H9 (cell line): Measurements from ENCODE around the gene JUP. TPM values are rescaled to one million over a fixed set of nuclear protein-coding genes. Genes with fewer than 3 reads are reported as not detected.

ENCODE experiments used
- DNase-seq: peaks from one replicate; pipeline ENCODE4 v3.0.0-alpha.2; 2017
- H2AFZ ChIP-seq: one replicate; pipeline ENCODE4 v1.6.1; 2013; ENCODE audit warnings: mild to moderate bottlenecking, low read length, control low read depth, moderate library complexity
- H2AK5ac ChIP-seq: 2 replicates; pipeline ENCODE4 v1.6.1; 2013; ENCODE audit warnings: low read length, control low read depth, mixed read lengths; ENCODE audit not compliant: insufficient read length
- H2BK120ac ChIP-seq: one replicate; pipeline ENCODE4 v1.6.1; 2013; ENCODE audit warnings: low read depth, mild to moderate bottlenecking, low read length, control low read depth, inconsistent platforms; ENCODE audit not compliant: poor library complexity, severe bottlenecking
- H2BK12ac ChIP-seq: 2 replicates; pipeline ENCODE4 v1.6.1; 2013; ENCODE audit warnings: low read length, control low read depth, mixed read lengths, low read depth; ENCODE audit not compliant: insufficient read length
- H2BK15ac ChIP-seq: 2 replicates; pipeline ENCODE4 v1.6.1; 2013; ENCODE audit warnings: low read depth, low read length, control low read depth
- H2BK20ac ChIP-seq: one replicate; pipeline ENCODE4 v1.6.1; 2013; ENCODE audit warnings: low read depth, mild to moderate bottlenecking, low read length, control low read depth, inconsistent platforms; ENCODE audit not compliant: poor library complexity, severe bottlenecking
- H2BK5ac ChIP-seq: 2 replicates; pipeline ENCODE4 v1.6.1; 2013; ENCODE audit warnings: low read length, control low read depth, mixed read lengths; ENCODE audit not compliant: insufficient read length
- H3K14ac ChIP-seq: 2 replicates; pipeline ENCODE4 v1.6.1; 2013; ENCODE audit warnings: low read length, control low read depth; ENCODE audit not compliant: insufficient read depth
- H3K18ac ChIP-seq: 2 replicates; pipeline ENCODE4 v1.6.1; 2013; ENCODE audit warnings: low read depth, mild to moderate bottlenecking, mixed read lengths, low read length, control low read depth; ENCODE audit not compliant: insufficient read length
- H3K23ac ChIP-seq: 2 replicates; pipeline ENCODE4 v1.6.1; 2013; ENCODE audit warnings: low read length, control low read depth, mixed read lengths, low read depth; ENCODE audit not compliant: insufficient read length
- H3K23me2 ChIP-seq: 2 replicates; pipeline ENCODE4 v1.6.1; 2013; ENCODE audit warnings: low read depth, mild to moderate bottlenecking, mixed read lengths, low read length, control low read depth; ENCODE audit not compliant: insufficient read length, poor library complexity, severe bottlenecking
- H3K27ac ChIP-seq: 2 replicates; pipeline ENCODE4 v1.5.1; 2013; ENCODE audit warnings: low read length, control low read depth, mixed read lengths, low read depth; ENCODE audit not compliant: insufficient read length
- H3K27me3 ChIP-seq: 2 replicates; pipeline ENCODE4 v1.6.1; 2013; ENCODE audit warnings: low read length, control low read depth, inconsistent platforms; ENCODE audit not compliant: insufficient read depth
- H3K4ac ChIP-seq: 2 replicates; pipeline ENCODE4 v1.6.1; 2013; ENCODE audit warnings: low read depth, mild to moderate bottlenecking, control low read depth, inconsistent platforms, low read length, moderate library complexity
- H3K4me1 ChIP-seq: 2 replicates; pipeline ENCODE4 v1.6.1; 2013; ENCODE audit warnings: low read length, control low read depth, inconsistent platforms; ENCODE audit not compliant: insufficient read depth
- H3K4me2 ChIP-seq: 2 replicates; pipeline ENCODE4 v1.6.1; 2013; ENCODE audit warnings: low read length, control low read depth, mixed read lengths; ENCODE audit not compliant: insufficient read length, insufficient read depth
- H3K56ac ChIP-seq: 2 replicates; pipeline ENCODE4 v1.6.1; 2013; ENCODE audit warnings: low read depth, mild to moderate bottlenecking, mixed read lengths, low read length, control low read depth; ENCODE audit not compliant: insufficient read length
- H3K79me1 ChIP-seq: 2 replicates; pipeline ENCODE4 v1.6.1; 2013; ENCODE audit warnings: low read depth, mild to moderate bottlenecking, moderate library complexity, low read length, control low read depth, inconsistent platforms; ENCODE audit not compliant: insufficient read depth, poor library complexity, severe bottlenecking
- H3K79me2 ChIP-seq: 2 replicates; pipeline ENCODE4 v1.6.1; 2013; ENCODE audit warnings: low read length, control low read depth, inconsistent platforms; ENCODE audit not compliant: insufficient read depth
- H3K9ac ChIP-seq: 2 replicates; pipeline ENCODE4 v1.6.1; 2013; ENCODE audit warnings: low read length, control low read depth, mixed read lengths; ENCODE audit not compliant: insufficient read length; ENCODE audit errors: extremely low read depth
- H3K9me3 ChIP-seq: one replicate; pipeline ENCODE4 v1.6.1; 2013; ENCODE audit warnings: low read depth, low read length, inconsistent platforms; ENCODE audit not compliant: control insufficient read depth
- H3T11ph ChIP-seq: one replicate; pipeline ENCODE4 v1.6.1; 2013; ENCODE audit warnings: mild to moderate bottlenecking, low read length, control low read depth, inconsistent platforms
- H4K20me1 ChIP-seq: one replicate; pipeline ENCODE4 v1.6.1; 2013; ENCODE audit not compliant: control insufficient read depth, insufficient read length, insufficient read depth
- H4K5ac ChIP-seq: 2 replicates; pipeline ENCODE4 v1.6.1; 2013; ENCODE audit warnings: low read depth, mild to moderate bottlenecking, mixed read lengths, low read length, control low read depth; ENCODE audit not compliant: insufficient read length
- H4K8ac ChIP-seq: replicated peaks from 2 replicates; pipeline ENCODE4 v1.6.1; 2013; ENCODE audit warnings: low read length, control low read depth, mixed read lengths, low read depth; ENCODE audit not compliant: insufficient read length
- H4K91ac ChIP-seq: 2 replicates; pipeline ENCODE4 v1.6.1; 2013; ENCODE audit warnings: low read depth, mild to moderate bottlenecking, moderate library complexity, mixed read lengths, low read length, control low read depth; ENCODE audit not compliant: insufficient read length
- H3K27ac Mint-ChIP-seq, 3 experiments: 2 replicates in 2 of 3; 3 replicates in 1 of 3; pipeline ENCODE4 v1.8.0; 2020 to 2021; ENCODE audit warnings: mixed read lengths in 3 of 3, mild to moderate bottlenecking in 1 of 3, moderate library complexity in 1 of 3
- H3K27me3 Mint-ChIP-seq: 2 replicates; pipeline ENCODE4 v1.8.0; 2021; ENCODE audit warnings: low read depth, mild to moderate bottlenecking, moderate library complexity, mixed read lengths
- H3K36me3 Mint-ChIP-seq, 3 experiments: 2 replicates in 2 of 3; 3 replicates in 1 of 3; pipeline ENCODE4 v1.8.0; 2020 to 2021; ENCODE audit warnings: low read depth in 3 of 3, mixed read lengths in 3 of 3; ENCODE audit not compliant: insufficient read depth in 1 of 3
- H3K4me1 Mint-ChIP-seq, 2 experiments: 2 replicates each; pipeline ENCODE4 v1.8.0; 2020; ENCODE audit warnings: mixed read lengths in 2 of 2
- H3K4me3 Mint-ChIP-seq, 2 experiments: 2 replicates in 1 of 2; 3 replicates in 1 of 2; pipeline ENCODE4 v1.8.0; 2020 to 2021; ENCODE audit warnings: mild to moderate bottlenecking in 2 of 2, mixed read lengths in 2 of 2, moderate library complexity in 1 of 2
- H3K9me3 Mint-ChIP-seq, 2 experiments: 2 replicates in 1 of 2; 3 replicates in 1 of 2; pipeline ENCODE4 v1.8.0; 2020; ENCODE audit warnings: mild to moderate bottlenecking in 2 of 2, mixed read lengths in 2 of 2, moderate library complexity in 1 of 2
- WGBS: extraction: QIAGEN DNeasy Blood & Tissue Kit; methylation state at CpG from one replicate; pipeline ENCODE4 v1.1.7; 2013; ENCODE audit warnings: missing lambda C conversion rate, low lambda C conversion rate, mixed read lengths; ENCODE audit not compliant: insufficient read length; ENCODE audit errors: extremely low coverage; 5-methylcytosine and 5-hydroxymethylcytosine counted together
- total RNA-seq: library from RNA; stranded (reverse); gene quantifications from 2 replicates; pipeline ENCODE4 v1.2.1, GENCODE V29; 2021
- TF ChIP-seq, protein P1 (sequence below): fragments of 200-600 bp; sonication (generic); conservative IDR thresholded peaks from 3 replicates; pipeline ENCODE4 v1.8.0; 2021; ENCODE audit warnings: antibody characterized with exemption, mild to moderate bottlenecking

Gene JUP
- total RNA-seq, 1 experiment from 2014 or later, result 90.1 TPM

DNA sequence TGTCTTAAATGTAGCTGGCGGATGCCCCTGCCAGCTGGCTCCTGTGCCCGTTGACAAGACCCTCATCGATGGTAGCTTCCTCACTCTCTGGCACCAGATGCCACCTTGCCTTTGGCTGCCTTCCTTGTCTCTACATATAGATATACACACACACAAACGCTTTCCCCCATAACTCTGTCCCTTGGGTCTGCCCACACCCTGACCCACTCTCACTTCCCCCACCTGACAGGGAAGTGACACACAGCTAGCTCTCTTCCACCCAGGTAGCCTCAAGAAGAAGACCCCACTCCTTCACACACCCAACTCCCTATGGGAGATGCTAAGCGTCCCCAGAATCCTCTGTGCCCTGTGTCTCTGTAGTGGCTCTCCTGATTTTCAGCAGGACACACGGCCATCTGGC lies 25.6 kb downstream of the JUP start:
- Histone ChIP-seq H3K79me2 (no peaks in the 10 kb centered on the region), H3K14ac (no peak overlapping the region), H3K4me1 (no peaks in the 10 kb centered on the region), H2AK5ac (no peak overlapping the region), H3K27me3 (no peaks in the 10 kb centered on the region), H3K18ac (no peak overlapping the region), H2BK12ac (no peak overlapping the region), H3K9ac (no peak overlapping the region), H2BK20ac (no peak overlapping the region), H3K9me3 (no peaks in the 10 kb centered on the region), H4K91ac (no peak overlapping the region), H2BK15ac (no peak overlapping the region), H2BK120ac (no peak overlapping the region), H2BK5ac (no peak overlapping the region), H4K20me1 (no peaks in the 10 kb centered on the region), H4K5ac (no peak overlapping the region), H3K4ac (no peak overlapping the region), H4K8ac (no peak overlapping the region), H3K23ac (no peak overlapping the region), H3K56ac (no peak overlapping the region), H3K4me2 (no peak overlapping the region), H3K23me2 (no peaks in the 10 kb centered on the region), H3K27ac (no peak overlapping the region), H3T11ph (no peak overlapping the region), H3K79me1 (no peaks in the 10 kb centered on the region), H2AFZ (no peak overlapping the region)
- Mint-ChIP-seq H3K9me3 (no peaks in the 10 kb centered on the region), H3K4me3 (no peak overlapping the region), H3K4me1 (no peaks in the 10 kb centered on the region), H3K36me3 (peaks cover 62 to 91% (median 84%) of the 10 kb centered on the region in 3 experiments), H3K27me3 (no peaks in the 10 kb centered on the region), H3K27ac (peak overlapping the region in 2 of 3 experiments; percentile 59 to 82; a peak in 3 of 7 replicates)
- TF ChIP-seq, protein P1, sequence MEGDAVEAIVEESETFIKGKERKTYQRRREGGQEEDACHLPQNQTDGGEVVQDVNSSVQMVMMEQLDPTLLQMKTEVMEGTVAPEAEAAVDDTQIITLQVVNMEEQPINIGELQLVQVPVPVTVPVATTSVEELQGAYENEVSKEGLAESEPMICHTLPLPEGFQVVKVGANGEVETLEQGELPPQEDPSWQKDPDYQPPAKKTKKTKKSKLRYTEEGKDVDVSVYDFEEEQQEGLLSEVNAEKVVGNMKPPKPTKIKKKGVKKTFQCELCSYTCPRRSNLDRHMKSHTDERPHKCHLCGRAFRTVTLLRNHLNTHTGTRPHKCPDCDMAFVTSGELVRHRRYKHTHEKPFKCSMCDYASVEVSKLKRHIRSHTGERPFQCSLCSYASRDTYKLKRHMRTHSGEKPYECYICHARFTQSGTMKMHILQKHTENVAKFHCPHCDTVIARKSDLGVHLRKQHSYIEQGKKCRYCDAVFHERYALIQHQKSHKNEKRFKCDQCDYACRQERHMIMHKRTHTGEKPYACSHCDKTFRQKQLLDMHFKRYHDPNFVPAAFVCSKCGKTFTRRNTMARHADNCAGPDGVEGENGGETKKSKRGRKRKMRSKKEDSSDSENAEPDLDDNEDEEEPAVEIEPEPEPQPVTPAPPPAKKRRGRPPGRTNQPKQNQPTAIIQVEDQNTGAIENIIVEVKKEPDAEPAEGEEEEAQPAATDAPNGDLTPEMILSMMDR, result no peak
- DNase-seq, result no peak
- WGBS, result no CpG with 5 or more reads among the region's 6 CpGs
